DMS153 (cell line): Measurements from ENCODE around the gene ZBTB7B.
"Not testable (repeated sequence)": the region's sequence is repeated elsewhere in the genome, so short reads cannot be mapped to it uniquely, and the experiment has no call there.

ENCODE experiments used
- DNase-seq: peaks from one replicate; lab custom pipeline; 2025; lab: John Stamatoyannopoulos, UW

The ZBTB7B gene

DNA sequence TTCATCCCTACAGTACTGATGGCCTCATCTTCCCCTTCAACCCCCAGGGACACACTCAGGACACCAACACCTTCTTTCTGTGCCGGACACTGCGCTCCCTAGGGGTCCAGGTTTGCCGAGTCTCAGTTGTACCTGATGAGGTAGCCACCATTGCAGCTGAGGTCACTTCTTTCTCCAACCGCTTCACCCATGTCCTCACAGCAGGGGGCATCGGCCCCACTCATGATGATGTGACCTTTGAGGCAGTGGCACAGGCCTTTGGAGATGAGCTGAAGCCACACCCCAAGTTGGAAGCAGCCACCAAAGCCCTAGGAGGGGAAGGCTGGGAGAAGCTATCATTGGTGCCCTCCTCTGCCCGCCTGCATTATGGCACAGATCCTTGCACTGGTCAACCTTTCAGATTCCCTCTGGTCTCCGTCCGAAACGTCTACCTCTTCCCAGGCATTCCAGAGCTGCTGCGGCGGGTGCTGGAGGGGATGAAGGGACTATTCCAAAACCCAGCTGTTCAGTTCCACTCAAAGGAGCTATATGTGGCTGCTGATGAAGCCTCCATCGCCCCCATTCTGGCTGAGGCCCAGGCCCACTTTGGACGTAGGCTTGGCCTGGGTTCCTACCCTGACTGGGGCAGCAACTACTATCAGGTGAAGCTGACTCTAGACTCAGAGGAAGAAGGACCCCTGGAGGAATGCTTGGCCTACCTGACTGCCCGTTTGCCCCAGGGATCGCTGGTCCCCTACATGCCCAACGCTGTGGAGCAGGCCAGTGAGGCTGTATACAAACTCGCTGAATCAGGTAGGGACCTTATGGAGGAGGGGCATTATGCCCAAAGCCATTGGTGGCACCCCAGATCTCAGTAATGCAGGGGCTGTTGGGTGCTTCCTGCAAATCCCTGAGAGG is 14.3 kb upstream of the ZBTB7B start:
- DNase-seq: no peak

DNA sequence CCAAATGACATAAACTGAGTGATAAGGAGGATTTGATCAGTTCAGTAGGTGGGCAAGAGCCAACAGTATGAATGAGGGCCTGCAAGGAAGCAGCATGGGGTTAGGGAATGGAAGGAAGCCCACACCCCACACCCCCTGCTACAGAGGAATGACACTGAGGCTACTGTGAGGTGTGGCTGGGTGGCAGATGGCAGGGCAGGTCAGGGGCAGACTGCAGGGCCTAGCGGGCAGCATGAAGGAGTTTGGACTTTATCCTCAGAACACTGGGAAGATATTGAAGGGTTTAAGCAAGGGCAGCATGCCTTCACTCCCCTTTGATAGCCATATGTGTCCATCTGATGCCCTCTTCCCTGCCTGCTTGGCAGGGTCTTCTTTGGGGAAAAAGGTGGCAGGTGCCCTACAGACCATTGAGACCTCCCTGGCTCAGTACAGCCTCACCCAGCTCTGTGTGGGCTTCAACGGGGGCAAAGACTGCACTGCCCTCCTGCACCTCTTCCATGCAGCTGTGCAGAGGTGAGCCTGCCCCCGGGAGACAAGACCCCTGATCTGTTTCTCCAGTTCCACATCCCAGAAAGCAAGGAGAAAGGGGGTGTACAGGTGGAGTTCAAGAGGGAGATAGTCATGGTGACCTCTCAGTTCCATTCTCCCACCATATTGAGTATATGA is 13.3 kb upstream of the ZBTB7B start:
- no peak for DNase-seq

DNA sequence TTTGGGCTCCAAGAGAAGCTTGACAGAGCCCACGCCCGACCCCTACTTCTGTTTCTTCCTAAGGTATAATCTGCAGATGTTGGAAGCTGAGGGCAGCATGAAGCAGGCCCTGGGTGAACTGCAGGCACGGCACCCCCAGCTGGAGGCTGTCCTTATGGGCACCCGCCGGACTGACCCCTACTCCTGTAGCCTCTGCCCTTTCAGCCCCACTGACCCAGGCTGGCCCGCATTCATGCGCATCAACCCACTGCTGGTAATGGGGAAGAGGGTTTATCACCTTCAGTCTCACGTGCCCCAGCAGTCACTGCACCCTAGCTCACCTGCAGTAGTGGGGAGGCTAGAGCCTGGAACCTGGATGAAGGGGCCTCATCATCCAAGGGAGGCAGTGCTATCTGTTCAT is 12.3 kb upstream of the ZBTB7B start:
- no peak for DNase-seq

DNA sequence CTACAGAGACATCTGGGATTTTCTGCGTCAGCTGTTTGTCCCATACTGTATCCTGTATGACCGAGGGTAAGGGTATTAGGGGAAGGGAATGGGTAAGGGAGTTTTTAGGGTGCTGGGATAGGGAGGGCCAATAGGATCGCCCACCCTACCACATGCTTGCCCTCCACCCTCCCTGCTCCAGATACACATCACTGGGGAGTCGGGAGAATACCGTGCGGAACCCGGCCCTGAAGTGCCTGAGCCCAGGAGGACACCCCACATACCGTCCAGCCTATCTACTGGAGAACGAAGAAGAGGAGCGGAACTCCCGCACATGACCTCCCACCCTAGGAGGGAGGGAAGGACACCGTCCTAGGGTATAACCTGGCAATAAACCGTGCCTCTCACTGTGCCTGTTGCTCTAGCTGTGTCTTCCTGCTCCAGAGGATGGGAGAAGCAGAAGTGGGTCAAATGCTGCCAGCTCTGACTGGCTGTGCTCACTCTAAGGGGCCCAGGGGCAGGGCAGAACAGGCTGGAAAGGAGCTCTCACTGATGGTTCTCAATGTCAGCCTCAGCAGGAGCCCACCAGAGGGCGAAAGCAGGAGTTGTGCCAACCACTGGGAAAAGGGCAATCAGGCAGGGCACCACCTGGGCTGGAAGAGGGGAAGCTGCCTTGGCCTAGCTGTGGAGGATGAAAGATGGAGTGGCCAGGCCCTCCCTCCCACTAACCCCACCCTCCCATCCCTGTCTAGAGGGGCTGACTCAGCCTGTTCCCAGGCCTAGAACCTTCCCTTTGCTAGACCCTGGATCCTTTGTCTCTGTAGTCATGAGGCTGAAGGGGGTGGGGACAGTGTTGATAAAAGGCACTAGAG is 9.7 kb upstream of the ZBTB7B start:
- DNase-seq: no peak

DNA sequence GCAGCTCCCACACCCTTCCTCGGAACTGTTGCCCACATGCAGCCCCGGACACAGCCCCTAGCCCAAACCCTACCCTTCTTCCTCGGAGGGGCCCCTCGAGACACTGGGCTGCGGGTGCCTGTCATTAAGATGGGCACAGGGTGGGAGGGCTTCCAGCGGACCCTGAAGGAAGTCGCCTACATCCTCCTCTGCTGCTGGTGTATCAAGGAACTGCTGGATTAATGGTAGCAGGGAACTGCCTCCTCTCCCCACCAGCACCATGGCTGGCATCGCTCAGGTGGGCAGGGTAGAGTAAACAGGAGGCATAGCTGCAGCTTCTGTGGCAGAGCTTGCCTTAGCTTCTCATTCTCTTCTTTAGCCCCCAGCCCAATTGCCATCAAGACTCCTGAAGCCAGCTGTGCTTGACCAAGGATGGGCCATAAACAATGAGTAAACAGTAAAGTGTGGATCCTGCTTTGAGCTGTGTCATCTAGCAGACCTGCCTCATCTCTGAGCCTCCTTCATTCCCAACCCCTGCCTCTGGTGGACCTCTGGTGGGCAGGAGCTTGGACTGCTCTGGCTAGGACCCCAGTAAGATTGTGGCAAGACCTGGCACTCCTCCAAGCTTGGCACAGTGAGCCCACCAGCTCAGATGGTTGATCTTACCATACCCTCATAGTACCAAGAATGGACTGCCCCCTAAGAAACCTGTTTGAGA is 8.9 kb upstream of the ZBTB7B start, which contains the start of gene LENEP:
Gene LENEP, plus strand, starts transcription at position 15 of the 697 bp plus-strand sequence. Its CDS starts 22 bp downstream, at position 37.
- no peak for DNase-seq

DNA sequence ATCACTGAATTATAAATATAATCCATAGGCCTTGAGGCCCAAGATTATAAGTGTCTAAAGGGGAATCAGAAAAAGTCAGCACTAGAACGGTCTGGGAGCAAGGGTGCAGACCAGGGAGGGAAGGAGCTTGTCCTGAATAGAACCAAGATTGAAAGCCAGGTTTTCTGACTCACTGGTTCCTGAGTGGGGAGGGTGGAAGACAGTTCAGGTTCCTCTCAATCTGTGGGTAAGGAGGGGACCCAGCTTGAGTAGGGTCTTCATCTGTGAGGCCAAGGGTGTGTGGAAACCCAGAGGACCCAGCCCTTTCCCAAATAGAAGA is 8.4 kb upstream of the ZBTB7B start:
- DNase-seq: no peak

DNA sequence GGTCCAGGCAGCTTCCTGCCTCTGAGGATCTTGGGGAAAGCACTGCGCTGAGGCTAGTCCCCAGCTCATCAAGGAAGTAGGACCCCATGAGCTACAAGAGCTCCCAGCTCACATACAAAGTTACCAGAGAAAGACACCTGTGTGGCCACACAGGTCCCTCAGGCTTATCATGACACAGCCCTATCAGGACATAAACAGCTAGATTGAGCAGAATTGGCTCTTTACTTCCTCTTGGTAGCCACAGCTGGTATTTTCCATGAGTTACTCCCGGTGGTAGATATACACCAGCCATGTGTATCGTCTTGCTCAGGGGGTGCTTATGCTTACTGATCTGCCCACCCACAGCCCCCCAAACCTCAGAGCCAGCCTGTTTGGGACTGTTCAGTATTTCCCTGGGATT is 8.0 kb upstream of the ZBTB7B start:
- DNase-seq: no peak

DNA sequence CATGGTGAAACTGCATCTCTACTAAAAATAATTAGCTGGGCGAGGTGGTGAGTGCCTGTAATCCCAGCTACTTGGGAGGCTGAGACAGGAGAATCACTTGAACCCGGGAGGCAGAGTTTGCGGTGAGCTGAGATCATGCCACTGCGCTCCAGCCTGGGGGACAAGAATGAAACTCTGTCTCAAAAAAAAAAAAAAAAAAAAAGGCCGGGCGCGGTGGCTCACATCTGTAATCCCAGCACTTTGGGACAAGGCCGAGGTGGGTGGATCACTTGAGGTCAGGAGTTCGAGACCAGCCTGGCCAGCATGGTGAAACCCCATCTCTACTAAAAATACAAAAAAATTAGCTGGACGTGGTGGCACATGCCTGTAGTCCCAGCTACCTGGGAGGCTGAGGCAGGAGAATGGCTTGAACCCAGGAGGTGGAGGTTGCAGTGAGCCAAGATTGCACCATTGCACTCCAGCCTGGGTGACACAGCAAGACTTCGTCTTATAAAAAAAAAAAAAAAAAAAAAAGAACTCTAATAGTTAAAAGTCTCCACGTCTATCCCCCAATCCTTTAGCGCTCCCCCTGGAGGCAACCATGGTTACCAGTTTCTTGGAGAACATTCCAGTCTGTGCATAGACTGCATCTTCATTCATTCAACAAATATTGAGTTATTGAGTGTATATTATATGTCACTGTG is 7.2 kb upstream of the ZBTB7B start:
- DNase-seq: not testable (repeated sequence)

DNA sequence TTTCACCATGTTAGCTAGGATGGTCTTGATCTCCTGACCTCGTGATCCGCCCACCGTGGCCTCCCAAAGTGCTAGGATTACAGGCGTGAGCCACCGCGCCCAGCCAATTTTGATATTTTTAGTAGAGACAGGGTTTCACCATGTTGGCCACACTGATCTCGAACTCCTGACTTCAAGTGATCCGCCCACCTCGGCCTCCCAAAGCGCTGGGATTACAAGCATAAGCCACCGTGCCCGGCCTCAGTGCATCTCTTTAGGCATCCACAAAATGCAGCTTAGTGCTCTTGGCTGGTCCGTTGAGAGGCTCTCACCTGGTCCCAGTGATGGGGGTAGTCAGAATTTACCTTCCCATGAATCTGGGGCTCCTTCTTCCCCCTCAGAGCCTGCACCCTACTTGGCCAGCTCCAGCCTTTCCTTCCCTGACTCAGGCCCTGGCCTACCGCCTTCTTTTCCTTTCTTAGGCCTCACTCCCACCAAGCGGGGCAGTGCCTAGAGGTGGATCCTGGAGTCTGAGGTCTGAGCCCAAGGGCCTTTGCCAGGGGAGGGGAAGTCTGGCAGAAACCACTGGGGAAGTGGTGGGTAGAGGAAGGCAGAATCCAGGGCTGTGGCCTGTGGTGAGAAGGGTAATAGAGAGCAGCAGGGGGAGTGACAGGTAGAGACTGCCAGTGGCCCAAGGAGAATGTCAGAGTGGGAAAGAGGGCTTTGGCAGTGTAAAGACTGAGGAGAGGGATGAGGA is 5.5 kb upstream of the ZBTB7B start:
- no peak for DNase-seq

DNA sequence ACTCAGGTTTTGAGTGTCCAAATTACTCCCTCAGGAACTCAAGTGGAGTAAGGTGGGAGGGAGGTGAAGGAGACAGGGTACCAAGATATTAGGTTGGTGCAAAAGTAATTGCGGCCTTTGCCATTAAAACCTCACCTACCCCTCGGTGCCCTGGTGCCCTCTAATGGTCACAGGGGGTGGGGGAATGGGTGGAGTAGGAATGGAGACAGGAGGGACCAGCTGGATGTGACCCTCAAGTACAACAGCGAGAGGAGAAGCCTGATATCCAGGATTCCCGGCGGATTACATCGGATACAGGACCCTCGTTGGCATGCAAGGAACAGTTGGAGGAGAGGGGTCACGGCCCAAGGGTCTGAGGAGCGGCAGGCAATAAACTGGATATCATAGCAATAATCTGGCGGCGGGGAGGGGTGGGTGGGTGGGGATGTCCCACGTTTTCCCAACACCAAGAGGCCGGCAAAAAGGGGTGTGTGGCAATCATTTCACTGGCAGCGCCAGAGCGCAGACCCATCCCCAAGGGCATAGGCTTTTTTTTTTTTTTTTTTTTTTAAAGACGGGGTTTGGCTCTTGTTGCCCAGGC is 4.3 kb upstream of the ZBTB7B start:
- DNase-seq: no peak

DNA sequence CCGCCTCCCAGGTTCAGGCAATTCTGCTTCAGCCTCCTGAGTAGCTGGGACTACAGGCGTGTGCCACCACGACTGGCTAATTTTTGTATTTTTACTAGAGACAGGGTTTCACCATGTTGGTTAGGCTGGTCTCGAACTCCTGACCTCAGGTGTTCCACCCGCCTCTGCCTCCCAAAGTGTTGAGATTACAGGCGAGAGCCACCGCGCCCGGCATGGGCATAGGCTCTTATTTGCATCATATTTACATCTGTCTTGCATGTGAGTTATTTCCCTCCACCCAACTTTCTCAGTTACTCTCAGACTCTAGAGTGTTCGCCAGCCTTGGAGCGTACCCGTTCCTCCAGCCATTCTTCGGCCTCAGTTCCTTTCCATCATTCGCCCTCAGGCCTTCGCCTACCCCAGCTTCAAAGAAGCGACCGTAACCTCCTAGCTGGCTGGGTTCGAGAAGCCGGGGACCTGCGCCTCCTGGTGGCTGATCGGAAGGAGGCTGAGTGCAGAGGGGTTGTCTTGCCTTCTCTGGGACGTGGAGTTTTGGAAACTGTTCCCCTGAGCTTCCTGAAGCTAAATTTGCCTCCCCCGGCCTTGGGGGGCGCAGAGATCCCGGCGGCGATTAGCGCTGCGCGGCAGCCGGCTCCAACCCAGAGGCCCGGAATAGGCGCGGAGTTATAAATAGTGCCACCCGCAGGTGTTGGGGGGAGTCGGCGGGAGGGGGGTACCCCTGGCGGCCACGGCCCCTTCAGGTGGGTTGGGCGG is 3.6 kb upstream of the ZBTB7B start:
- peak; percentile 54 for DNase-seq

DNA sequence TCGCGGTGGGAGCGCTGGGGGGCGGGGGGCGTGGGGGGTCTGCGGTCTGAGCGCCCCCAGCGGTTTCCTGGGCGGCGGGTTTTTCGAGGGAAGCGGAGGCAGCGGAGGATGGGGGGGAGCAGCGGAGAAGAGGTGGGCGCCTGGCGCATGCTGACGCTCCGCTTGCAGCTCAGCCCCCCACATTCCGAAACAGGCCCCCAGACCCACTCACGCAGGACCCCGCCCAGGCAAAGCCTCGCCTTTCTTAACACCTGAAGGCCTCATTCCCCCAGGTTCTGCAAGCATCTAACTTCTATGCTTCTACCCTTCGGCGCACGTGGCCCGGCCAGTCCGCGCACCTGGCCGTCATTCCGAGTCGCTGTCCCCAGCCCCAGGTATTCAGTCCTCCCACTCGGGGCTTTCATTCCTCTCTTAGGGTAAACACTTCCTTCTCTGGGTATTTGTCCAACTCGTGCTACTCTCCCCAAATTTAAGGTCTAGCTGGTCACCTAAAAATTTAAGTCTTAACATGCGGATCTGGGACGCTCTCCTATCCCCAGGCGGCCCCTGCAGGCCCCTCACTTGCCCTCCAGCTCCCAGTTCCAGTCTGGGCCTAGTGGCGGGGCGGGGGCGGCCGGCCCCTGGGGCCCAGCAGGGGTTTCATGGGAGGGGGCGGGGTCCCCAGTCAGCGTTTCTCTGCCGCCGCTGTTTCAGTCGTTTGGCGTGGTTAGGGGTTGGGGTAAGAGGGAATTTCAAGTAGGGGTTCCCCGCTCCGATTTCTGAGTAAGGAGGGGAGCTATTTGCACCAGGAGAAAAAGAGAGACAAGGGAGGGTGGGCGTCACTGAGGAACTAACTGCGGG is 2.8 kb upstream of the ZBTB7B start:
- peak; percentile 52 for DNase-seq

DNA sequence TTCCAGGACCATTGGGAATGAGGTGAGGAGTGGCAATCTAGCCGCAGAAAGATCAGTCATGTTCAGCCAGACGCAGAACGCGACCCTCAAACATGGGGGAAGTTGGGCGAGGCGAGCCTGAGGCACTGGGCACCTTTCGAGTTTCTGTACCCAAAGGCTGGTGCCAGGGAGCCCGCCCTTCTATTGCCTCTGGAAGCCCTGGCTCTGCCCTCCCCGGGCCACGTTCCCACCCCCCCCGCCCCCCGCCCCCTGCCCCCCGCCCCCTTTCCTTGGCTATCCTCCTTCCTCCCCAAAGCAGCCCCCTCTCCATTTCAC is 2.2 kb upstream of the ZBTB7B start:
- DNase-seq: no peak

DNA sequence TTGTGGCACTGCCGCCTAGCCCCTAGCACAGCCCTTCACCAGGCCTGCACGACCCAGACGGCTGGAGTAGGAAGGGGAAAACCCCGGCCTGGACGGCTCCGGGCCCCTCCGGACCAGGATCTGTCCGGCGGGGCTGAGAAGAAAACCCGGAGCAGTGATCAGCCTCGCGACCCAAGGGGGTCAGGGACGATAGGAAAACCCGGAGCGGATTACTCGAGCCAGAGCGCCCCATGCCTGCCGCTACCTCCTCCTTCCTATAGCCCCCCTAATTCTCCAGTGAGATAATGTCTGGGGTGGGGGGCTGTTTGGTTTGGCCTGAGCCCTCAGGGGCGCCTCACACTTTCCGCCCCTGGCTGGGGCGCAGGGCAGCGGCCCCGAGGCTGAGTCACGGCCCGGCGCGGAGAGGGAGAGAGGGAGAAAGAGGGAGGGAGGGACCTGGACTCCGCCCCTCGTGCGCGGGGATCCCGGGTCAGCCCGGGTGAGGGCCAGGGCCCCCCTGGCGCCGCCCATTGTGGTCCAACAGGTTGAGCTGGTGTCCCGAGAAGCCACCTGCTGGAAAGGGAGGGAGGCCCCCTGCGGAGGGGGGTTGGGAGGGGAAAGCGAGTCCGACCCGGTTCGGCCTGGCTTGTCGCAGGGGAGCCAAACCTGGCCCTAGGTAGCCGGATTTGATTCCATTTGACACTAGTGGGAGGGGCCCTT is 1.7 kb upstream of the ZBTB7B start:
- DNase-seq: peak; percentile 96

DNA sequence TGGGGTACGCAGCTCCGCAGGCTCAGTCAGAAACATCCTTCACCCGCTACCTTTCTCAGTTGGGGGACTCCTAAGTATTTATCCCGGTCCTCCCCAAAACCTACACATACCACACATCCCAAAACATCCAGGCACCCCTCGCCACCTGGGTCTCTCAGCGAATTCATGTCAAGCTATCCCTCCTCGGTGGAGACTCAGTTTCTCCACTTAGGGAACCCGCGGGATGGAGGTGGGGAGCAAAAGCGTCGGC is 1.3 kb upstream of the ZBTB7B start:
- DNase-seq: no peak

DNA sequence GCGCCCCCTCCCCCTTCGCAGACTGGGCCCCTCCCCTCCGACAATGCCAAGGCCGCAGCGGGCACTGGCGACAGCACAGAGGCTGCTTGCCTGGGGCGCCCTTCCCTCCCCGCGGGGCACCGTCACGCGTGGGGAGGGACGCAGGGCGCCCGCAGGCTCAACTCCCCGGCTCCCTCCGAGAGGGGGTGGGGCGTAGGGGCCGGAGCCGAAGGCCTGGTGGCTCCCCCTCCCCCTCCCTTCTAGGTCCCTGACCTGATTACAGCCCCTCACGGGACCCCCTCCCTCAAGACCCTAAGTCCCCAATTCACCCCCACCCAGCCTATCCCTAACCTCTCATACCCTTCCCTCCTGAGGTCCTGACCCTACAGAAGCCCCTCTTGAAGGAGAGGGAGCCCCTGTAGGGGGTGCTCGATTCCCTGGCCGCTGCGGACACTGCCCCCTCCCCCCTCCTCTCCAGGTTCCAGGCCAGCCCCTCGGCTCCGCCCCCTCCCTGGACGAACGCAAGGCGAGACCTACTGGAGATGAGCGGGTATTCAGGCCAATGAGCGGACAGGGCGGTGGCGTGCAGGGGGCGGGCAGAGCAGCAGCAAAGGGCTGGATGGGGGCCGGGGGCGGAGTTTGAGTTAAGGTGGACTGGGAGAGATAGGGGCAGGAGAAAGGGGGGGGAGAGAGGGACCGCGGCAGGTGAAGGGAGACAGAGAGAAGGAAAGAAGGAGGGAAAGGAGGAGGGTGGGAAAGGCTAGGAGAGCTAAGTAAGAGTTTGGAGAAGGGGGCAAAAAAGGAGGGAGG is 733 bp upstream of the ZBTB7B start:
- peak; percentile 99 for DNase-seq

DNA sequence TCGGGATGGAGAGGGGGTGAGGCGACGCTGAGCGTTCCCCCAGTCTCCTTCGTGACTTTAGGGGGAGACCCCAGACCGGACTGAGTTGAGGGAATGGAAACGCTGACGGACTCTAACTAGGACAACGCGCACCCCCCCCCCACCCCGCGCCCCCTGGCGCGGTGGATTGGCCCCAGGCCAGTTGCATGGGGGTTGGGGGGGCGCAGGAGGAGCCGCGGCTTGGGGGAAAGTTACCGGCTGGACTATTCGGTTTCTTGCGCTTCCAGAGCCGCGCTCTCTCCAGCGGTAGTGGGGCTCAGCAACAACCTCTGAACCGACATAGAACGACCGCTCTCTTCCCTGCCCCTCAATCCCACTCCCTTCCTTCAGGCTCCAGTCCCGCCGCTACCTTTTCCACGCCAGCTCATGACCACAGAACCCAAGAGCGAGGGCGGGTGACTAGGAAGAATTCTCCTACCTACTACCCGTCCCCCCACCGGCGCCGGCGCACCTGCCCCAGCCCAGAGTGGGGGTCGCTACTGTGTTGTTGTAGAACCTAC is 694 bp downstream of the ZBTB7B start:
- no peak for DNase-seq
